NCI-H128 (cell line): ENCODE measurements around the gene SLC25A47.
"Not testable (repeated sequence)": the region's sequence is repeated elsewhere in the genome, so short reads cannot be mapped to it uniquely, and the experiment has no call there.

Experiments
- DNase-seq: peaks from one replicate; lab custom pipeline; 2025; ENCODE audit not compliant: unreplicated experiment; lab: John Stamatoyannopoulos, UW

SLC25A47 gene

GRCh38 chr14:100342826-100343225 lies 19.7 kb downstream of the SLC25A47 start:
- DNase-seq: not testable (repeated sequence)

- DNase-seq: not testable (repeated sequence)
These were observed 21.5 kb downstream of the SLC25A47 start for GRCh38 chr14:100344657-100345056.

GRCh38 chr14:100345711-100346110 lies 22.6 kb downstream of the SLC25A47 start:
- DNase-seq: no peak

GRCh38 chr14:100346306-100347091 lies 23.4 kb downstream of the SLC25A47 start:
- DNase-seq: no peak

GRCh38 chr14:100348253-100348729 lies 25.2 kb downstream of the SLC25A47 start:
- DNase-seq: no peak

GRCh38 chr14:100348784-100349685 lies 25.9 kb downstream of the SLC25A47 start:
- DNase-seq: no peak

- DNase-seq: no peak
These were observed 27.3 kb downstream of the SLC25A47 start for GRCh38 chr14:100350276-100350926.

GRCh38 chr14:100350986-100351385 lies 27.8 kb downstream of the SLC25A47 start:
- no peak for DNase-seq

GRCh38 chr14:100358396-100358795 lies 35.3 kb downstream of the SLC25A47 start:
- no peak for DNase-seq

GRCh38 chr14:100359111-100359510 lies 36.0 kb downstream of the SLC25A47 start:
- no peak for DNase-seq

- DNase-seq: no peak
These were observed 36.7 kb downstream of the SLC25A47 start for GRCh38 chr14:100359881-100360280.

GRCh38 chr14:100361626-100362025 lies 38.5 kb downstream of the SLC25A47 start:
- no peak for DNase-seq

- DNase-seq: no peak
These were observed 39.3 kb downstream of the SLC25A47 start for GRCh38 chr14:100362311-100362927.

GRCh38 chr14:100363053-100363452 lies 39.9 kb downstream of the SLC25A47 start:
- DNase-seq: no peak

- DNase-seq: no peak
These were observed 41.3 kb downstream of the SLC25A47 start for GRCh38 chr14:100364403-100364802.

- no peak for DNase-seq
These were observed 42.6 kb downstream of the SLC25A47 start for GRCh38 chr14:100365741-100366140.

GRCh38 chr14:100369019-100369418 lies 45.9 kb downstream of the SLC25A47 start:
- no peak for DNase-seq

- no peak for DNase-seq
These were observed 46.9 kb downstream of the SLC25A47 start for GRCh38 chr14:100370003-100370402.

- DNase-seq: no peak
These were observed 48.6 kb downstream of the SLC25A47 start for GRCh38 chr14:100371773-100372172.

- no peak for DNase-seq
These were observed 49.4 kb downstream of the SLC25A47 start for GRCh38 chr14:100372357-100373048.
